ENCODE data around the gene OR52E4. TPM values are rescaled to one million over a fixed set of nuclear protein-coding genes. Genes with fewer than 3 reads are reported as not detected.

OR52E4 gene
- total RNA-seq, 1 experiment from 2014 or later, result not detected

- Histone ChIP-seq H3K9ac (ENCODE audit: low read length) (no peak within 1 kb of the TSS), H3K27me3 (ENCODE audit: low read length) (no peaks in the 10 kb centered on the region), H3K4me1 (ENCODE audit: insufficient read depth, low read length) (no peaks in the 10 kb centered on the region), H3K79me2 (ENCODE audit: low read length) (no peaks in the 10 kb centered on the region), H3K4me3 (ENCODE audit: low read length) (no peak within 1 kb of the TSS), H2AFZ (ENCODE audit: low read length) (no peak within 1 kb of the TSS), H3K4me2 (ENCODE audit: low read length) (no peak within 1 kb of the TSS), H3K36me3 (ENCODE audit: low read depth, low read length) (no peaks in the 10 kb centered on the region), H3K9me2 (replicated peaks; ENCODE audit: low read length) (no peaks in the 10 kb centered on the region), H3F3A (ENCODE audit: low read length, unreplicated experiment) (no peaks in the 10 kb centered on the region), H3K27ac (ENCODE audit: low read length) (no peak within 1 kb of the TSS), H3K9me3 (ENCODE audit: low read length) (no peaks in the 10 kb centered on the region), H4K20me1 (ENCODE audit: low read length) (no peaks in the 10 kb centered on the region)
- ChIA-PET CTCF (no interaction called here), POLR2A (ENCODE audit: unreplicated experiment) (no interaction called here)
- intact Hi-C loops (cut with micrococcal nuclease), result loop anchor here (5.0 kb wide), 1 partner anchor 416 kb away; no protein-coding TSS in a partner anchor
- ATAC-seq, result no peak
- BruUV-seq (replicated peaks), result no TSS peak
- DNase-seq, result no peak
- TF ChIP-seq EZH2phosphoT487 (IDR thresholded peaks at IDR 0.05; ENCODE audit: borderline replicate concordance, low read length) (no peak), CTCF (conservative IDR thresholded peaks at IDR 0.05; ENCODE audit: low read depth, low read length) (no peak), EZH2 (IDR thresholded peaks at IDR 0.05; ENCODE audit: low read length, unreplicated experiment) (no peak)
These were observed 12.5 kb downstream of the OR52E4 start, which contains the start of gene OR52E5 for GRCh38 chr11:5892908-5893307. Gene OR52E5, plus strand, starts transcription at chr11:5893208. Its CDS starts 7,569 bp downstream, at chr11:5900777.

- ATAC-seq (no peak), DNase-seq (no peak)
- TF ChIP-seq EZH2 (IDR thresholded peaks at IDR 0.05; ENCODE audit: low read length, unreplicated experiment) (no peak), CTCF (conservative IDR thresholded peaks at IDR 0.05; ENCODE audit: low read depth, low read length) (no peak), EZH2phosphoT487 (IDR thresholded peaks at IDR 0.05; ENCODE audit: borderline replicate concordance, low read length) (no peak)
- CTCF ChIA-PET, result no interaction called here
- Histone ChIP-seq H3K4me1 (ENCODE audit: insufficient read depth, low read length) (no peaks in the 10 kb centered on the region), H3K27ac (ENCODE audit: low read length) (no peak overlapping the region), H3K9me2 (replicated peaks; ENCODE audit: low read length) (no peaks in the 10 kb centered on the region), H3K4me3 (ENCODE audit: low read length) (no peak overlapping the region), H3F3A (ENCODE audit: low read length, unreplicated experiment) (no peaks in the 10 kb centered on the region), H3K36me3 (ENCODE audit: low read depth, low read length) (no peaks in the 10 kb centered on the region), H3K9me3 (ENCODE audit: low read length) (no peaks in the 10 kb centered on the region), H4K20me1 (ENCODE audit: low read length) (no peaks in the 10 kb centered on the region), H2AFZ (ENCODE audit: low read length) (no peak overlapping the region), H3K27me3 (ENCODE audit: low read length) (no peaks in the 10 kb centered on the region), H3K79me2 (ENCODE audit: low read length) (no peaks in the 10 kb centered on the region), H3K4me2 (ENCODE audit: low read length) (no peak overlapping the region), H3K9ac (ENCODE audit: low read length) (no peak overlapping the region)
- intact Hi-C loops (cut with micrococcal nuclease), result no loop called here
- no TSS peak for BruUV-seq (replicated peaks)
- POLR2A ChIA-PET (ENCODE audit: unreplicated experiment), result no interaction called here
These were observed 19.1 kb downstream of the OR52E4 start for GRCh38 chr11:5899534-5899933.

- no peak overlapping the region for H3K4me3 ChIP-seq (ENCODE audit: low read length)
- no peaks in the 10 kb centered on the region for H3F3A ChIP-seq (ENCODE audit: low read length, unreplicated experiment)
- H3K27ac ChIP-seq (ENCODE audit: low read length), result no peak overlapping the region
- no peaks in the 10 kb centered on the region for H4K20me1 ChIP-seq (ENCODE audit: low read length)
- no peaks in the 10 kb centered on the region for H3K4me1 ChIP-seq (ENCODE audit: insufficient read depth, low read length)
- no peaks in the 10 kb centered on the region for H3K9me3 ChIP-seq (ENCODE audit: low read length)
- intact Hi-C loops (cut with micrococcal nuclease), result no loop called here
- ChIA-PET POLR2A (ENCODE audit: unreplicated experiment) (no interaction called here), CTCF (no interaction called here)
- H3K4me2 ChIP-seq (ENCODE audit: low read length), result no peak overlapping the region
- DNase-seq (no peak), ATAC-seq (no peak)
- H3K36me3 ChIP-seq (ENCODE audit: low read depth, low read length), result no peaks in the 10 kb centered on the region
- H3K9me2 ChIP-seq (replicated peaks; ENCODE audit: low read length), result no peaks in the 10 kb centered on the region
- BruUV-seq (replicated peaks), result no TSS peak
- TF ChIP-seq CTCF (conservative IDR thresholded peaks at IDR 0.05; ENCODE audit: low read depth, low read length), result no peak
- no peak for TF ChIP-seq EZH2 (IDR thresholded peaks at IDR 0.05; ENCODE audit: low read length, unreplicated experiment)
- no peak for TF ChIP-seq EZH2phosphoT487 (IDR thresholded peaks at IDR 0.05; ENCODE audit: borderline replicate concordance, low read length)
- no peaks in the 10 kb centered on the region for H3K27me3 ChIP-seq (ENCODE audit: low read length)
- H3K9ac ChIP-seq (ENCODE audit: low read length), result no peak overlapping the region
- H3K79me2 ChIP-seq (ENCODE audit: low read length), result no peaks in the 10 kb centered on the region
- H2AFZ ChIP-seq (ENCODE audit: low read length), result no peak overlapping the region
These were observed 30.1 kb downstream of the OR52E4 start for GRCh38 chr11:5910540-5910939.
